ENCODE measurements around the gene TENT4B.
"Not testable (repeated sequence)": the region's sequence is repeated elsewhere in the genome, so short reads cannot be mapped to it uniquely, and the experiment has no call there.

Gene TENT4B

DNA sequence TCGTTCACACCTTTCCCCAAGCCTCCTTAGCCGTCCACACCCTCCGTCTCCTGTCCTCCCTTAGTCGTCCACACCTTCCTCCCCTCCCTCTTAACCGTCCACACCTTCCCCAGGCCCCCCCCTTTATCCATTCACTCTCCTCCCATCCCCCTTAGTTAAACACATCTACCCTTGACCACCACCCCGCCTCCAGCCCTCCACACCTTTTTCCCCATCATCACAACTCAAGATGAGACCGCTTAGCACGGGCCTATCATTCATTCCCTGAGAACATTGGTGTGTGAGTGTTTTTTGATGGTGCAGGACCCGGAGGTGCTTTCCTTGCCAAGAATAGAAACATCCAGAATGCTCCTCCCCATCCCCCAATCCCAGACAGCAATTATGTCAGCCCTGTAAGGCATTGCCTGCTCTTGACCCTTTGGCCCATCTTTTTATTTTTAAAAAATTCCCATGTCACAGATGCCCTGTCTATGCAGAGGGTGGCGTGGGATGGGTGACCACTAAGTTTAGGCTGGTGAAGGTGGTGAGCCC lies 1.4 kb downstream of the TENT4B start:
- no peak for DNase-seq (ENCODE audit: low spot score)

DNA sequence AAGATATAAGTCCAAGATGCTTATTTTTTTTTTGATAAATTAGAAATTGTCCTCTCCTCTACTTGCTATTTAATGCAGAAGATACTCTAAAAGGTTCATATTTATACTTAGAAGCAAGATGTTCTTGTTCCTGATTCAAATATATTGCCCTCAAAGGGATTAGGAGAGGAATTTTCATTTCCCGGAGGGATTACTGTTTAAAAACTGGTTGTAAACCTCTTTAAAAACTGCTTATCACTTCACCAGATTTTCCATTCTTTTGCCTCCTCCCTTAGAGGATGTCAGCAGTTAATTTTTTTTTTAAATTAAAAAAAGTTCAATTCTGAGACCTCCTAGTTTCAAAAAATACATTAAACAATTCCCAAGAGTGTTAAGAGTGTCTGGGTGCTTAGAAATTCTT lies 2.8 kb downstream of the TENT4B start:
- no peak for DNase-seq (ENCODE audit: low spot score)

DNA sequence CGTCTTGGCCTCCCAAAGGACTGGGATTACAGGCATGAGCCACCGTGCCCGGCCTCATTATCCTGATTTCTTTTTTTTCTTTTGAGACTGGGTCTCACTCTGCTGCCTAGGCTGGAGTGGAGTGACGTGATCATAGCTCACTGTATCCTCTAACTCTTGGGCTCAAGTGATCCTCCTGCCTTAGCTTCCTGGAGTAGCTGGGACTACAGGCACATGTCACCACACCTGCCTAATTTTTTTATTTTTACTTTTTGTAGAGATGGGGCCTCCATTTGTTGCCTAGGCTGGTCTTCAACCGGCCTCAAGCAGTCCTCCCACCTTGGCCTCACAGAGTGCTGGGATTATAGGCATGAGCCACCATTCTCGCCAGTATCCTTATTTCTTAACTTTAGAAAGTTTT lies 3.5 kb downstream of the TENT4B start:
- no peak for DNase-seq (ENCODE audit: low spot score)

DNA sequence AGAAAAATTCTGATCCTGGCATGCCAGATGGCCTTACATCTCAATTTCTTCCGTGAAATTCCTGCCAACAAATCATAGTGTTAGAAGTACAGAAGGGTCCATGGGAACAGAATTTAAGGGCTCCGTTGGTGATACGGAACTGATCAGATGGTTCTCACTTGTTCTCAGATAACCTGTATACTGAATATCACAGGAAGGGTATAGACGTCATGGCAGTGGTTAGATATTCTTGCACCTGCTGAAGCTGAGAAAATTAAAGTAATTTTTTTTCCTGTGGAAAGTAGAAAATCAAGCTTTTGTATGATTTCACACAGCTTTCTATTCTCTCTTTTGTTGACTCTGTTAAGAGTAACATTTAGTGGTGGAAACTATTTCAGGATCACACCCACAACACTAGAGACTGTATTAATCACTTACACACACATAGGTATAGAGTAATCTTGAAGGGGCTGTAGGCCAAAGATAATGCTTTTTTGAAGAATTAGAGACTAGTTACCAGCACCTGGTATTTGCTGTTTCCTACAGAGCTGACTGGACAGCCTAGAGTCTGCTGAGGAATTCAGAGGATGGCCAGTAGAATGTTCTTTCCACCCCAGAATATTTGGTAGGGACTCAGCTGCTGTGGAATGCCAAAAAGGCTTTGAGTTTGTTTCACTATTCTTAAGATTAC lies 7.5 kb downstream of the TENT4B start:
- no peak for DNase-seq (ENCODE audit: low spot score)

DNA sequence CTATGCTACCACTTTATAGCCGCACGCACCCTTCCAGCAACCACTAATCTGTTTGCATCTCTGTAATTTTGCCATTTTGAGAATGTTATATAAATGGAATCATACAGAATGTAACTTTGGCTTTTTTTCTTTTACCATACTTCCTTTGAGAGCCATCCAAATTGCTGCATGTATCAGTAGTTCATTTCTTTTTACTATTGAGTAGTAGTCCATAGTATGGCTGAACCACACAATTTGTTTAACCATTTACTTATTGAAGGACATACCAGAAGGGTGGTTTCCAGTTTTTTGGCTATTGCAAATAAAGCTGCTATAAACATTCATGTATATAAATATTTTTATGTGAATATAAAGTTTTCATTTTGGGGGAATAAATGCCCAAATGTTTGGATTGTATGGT lies 8.8 kb downstream of the TENT4B start:
- DNase-seq (ENCODE audit: low spot score), result no peak

DNA sequence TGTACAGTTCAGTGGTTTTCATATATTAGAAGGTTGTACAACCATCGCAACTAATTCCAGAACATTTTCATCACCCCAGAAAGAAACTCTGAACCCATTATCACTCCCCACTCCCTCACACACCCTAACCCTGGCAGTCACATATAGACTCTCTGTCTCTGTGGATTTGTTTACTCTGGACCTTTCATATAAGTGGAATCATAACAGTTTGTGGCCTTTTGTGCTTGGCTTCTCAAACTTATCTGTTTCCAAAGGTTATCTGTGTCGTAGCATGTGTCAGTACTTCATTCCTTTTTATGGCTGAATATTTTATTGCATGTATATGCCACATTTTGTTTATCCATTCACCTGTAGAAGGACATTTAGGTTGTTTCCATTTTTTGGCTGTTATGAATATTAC lies 12.4 kb downstream of the TENT4B start:
- DNase-seq (ENCODE audit: low spot score), result no peak

DNA sequence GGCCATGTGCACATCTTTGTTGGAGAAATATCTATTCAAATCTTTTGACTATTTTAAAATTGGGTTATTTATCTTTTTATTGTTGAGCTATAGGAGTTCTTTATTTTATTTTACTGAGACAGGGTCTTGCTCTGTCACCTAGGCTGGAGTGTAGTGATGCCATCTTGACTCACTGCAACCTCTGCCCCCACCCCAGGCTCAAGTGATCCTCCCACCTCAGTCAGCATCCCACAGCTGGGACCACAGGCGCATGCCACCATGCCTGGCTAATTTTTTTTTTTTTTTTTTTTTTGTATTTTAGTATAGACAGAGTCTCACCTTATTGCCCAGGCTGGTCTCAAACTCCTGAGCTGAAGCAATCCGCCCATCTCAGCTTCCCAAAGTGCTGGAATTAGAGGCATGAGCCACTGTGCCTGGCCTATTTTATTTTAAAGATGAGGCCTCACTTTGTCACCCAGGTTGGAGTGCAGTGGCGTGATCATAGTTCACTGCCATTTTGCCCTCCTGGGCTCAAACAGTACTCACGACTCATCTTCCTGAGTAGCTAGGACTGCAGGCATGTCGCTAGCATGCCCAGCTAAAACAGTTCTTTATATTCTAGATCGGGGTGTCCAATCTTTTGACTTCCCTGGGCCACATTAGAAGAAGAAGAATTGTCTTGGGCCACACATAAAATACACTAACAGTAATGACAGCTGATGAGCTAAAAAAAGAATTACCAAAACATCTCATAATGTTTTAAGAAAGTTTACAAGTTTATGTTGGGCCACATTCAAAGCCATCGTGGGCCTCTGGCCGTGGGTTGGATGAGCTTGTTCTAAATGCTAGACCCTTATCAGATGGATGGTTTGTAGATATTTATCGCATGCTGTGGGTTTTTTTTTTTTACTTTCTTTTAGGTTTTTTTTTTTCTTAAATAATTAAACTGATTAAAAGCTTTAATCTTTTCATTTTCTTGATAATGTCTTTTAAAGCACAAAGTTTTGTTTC lies 13.7 kb downstream of the TENT4B start:
- no peak for DNase-seq (ENCODE audit: low spot score)

DNA sequence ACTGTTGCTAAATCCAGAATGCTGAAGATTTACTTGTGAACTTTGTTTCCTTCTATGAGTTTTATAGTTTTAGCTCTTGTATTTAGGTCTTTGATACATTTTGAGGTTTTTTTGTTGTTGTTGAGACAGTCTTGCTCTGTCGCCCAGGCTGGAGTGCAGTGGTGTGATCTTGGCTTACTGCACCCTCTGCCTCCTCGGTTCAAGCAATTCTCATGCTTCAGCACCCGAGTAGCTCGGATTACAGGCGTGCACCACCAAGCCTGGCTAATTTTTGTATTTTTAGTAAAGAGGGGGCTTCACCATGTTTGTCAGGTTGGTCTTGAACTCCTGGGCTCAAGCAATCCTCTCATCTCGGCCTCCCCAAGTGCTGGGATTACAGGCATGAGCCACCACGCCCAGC lies 14.4 kb downstream of the TENT4B start:
- DNase-seq (ENCODE audit: low spot score), result no peak

DNA sequence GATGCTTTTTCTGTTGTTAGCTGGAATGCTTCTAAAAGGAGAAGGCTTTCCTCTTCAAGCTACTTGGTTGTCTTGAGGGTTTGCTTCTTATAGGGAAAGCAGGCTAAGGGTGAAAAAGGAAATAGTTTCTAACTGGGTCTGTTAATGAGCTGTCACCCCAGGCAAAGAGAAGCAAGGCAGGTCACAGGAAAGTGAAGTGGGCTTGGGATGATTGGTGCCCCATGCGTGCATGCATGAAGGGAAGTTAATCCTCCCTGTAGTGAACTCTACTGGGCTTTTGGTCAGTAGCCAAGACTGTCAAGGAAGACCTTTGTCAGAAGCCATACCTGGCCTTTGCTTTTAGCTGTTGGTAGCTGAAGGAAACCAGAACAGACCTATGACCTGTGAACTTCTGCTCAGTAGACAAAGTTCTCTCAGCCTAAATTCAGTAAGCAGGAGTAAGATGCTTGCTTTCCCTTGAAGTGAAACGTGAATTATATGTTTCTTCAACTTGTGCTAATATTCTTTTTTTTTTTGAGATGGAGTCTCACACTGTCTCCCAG lies 16.5 kb downstream of the TENT4B start:
- DNase-seq (ENCODE audit: low spot score), result no peak

DNA sequence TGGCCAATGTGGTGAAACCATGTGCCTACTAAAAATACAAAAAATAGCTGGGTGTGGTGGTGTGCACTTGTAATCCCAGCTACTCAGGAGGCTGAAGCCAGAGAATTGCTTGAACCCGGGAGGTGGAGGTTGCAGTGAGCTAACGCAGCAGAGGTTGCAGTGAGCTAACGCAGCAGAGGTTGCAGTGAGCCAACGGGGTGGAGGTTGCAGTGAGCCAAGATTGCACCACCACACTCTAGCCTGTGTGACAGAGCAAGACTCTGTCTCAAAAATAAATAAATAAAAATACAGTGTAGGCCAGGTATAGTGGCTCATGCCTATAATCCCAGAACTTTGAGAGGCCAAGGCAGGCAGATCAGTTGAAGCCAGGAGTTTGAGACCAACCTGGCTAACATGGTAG lies 18.7 kb downstream of the TENT4B start:
- DNase-seq (ENCODE audit: low spot score), result not testable (repeated sequence)

DNA sequence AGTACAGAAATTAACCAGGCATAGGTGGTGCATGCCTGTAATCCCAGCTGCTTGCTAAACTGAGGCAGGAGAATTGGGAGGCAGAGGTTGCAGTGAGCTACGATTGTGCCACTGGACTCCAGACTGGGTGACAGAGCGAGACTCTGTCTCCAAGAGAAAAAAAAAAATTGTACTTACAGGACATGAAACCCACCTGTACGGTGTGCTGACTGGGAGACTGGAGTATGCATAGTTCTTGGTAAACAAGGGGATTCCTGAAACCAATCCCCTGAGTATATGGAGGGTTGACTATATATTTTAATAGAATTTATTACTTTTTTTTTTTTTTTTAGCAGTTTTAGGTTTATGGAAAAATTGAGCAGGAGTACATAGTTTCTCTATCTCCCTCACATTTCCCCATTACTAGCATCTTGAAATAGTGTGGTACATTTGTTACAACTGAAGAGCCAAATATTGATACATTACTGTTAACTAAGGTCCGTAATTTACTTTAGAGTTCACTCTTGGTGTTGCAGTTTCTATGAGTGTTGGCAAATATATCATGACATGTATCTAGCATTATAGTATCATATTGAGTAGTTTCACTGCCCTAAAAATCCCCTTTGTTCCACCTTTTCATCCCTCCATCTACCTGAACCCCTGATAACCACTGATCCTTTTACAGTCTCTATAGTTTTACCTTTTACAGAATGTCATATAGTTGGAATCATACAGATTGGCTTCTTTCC lies 19.3 kb downstream of the TENT4B start:
- no peak for DNase-seq (ENCODE audit: low spot score)

DNA sequence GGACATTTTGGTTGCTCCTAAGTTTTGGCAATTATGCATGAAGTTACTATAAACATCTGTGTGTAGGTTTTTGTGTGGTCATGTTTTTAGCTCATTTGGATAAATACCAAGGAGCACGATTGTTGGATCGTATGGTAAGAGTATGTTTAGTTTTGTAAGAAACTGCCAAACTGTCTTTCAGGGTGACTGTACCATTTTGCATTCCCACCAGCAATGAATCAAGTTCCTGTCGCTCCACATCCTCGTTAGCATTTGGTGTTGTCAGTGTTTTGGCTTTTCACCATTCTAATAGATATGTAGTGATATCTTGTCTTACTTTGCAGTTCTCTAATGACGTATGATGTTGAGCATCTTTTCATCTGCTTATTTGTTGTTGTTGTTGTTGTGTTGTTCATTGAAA lies 20.2 kb downstream of the TENT4B start:
- DNase-seq (ENCODE audit: low spot score), result no peak

DNA sequence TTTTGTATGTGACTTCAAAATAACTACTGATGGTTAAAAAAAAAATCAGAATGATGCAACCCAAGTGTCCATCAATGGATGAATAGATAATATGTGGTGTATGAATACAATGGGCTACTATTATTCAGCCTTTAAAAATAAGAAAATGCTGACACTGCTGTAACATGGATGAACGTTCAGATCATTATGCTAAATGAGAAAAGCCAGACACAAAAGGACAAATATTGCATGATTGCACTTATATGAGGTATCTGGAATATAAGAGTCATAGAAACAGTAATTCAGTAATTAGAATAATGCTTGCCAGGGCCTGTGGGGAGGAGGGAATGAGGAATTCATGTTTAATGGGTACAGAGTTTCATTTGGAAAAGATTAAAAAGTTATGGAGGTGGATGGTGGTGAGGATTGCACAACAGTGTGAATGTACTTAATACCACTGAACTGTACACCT lies 25.4 kb downstream of the TENT4B start:
- DNase-seq (ENCODE audit: low spot score), result no peak

DNA sequence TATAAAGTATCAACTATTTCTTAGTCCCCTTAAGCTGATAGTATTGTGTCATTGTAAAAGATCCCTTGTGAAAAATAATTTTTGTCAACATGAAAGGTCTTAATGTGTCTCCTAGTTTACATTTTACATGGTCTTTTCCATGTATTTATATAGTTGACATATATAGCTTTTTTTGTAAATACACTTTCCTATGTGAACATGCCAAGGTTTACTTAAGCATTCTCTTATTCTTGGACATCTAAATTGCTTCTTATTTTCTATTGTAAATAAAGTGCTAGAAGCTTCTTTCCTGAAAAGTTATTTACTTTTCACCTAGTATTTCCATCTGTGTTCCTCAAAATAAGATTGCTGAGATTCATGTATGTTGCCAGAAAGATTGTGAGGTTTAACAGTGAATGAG lies 29.3 kb downstream of the TENT4B start:
- DNase-seq (ENCODE audit: low spot score), result no peak

DNA sequence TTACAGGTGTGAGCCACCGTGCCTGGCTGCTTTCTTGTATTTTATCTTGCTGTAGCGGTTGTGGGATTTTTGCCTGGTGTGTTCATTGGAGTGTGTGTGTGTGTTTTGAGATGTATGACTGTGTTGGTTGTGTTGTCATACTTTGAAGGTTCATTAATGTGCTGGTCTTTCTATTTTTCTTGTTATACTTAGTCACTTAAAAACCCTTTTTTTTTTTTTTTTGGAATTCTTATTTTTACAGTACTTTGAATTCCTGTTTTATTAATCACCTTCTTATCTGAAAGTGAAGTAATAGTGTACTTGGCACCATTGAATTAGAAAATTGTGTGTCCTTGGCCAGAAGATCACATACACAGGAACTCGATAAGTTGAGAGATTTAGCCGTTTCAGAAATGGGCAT lies 30.2 kb downstream of the TENT4B start:
- no peak for DNase-seq (ENCODE audit: low spot score)

DNA sequence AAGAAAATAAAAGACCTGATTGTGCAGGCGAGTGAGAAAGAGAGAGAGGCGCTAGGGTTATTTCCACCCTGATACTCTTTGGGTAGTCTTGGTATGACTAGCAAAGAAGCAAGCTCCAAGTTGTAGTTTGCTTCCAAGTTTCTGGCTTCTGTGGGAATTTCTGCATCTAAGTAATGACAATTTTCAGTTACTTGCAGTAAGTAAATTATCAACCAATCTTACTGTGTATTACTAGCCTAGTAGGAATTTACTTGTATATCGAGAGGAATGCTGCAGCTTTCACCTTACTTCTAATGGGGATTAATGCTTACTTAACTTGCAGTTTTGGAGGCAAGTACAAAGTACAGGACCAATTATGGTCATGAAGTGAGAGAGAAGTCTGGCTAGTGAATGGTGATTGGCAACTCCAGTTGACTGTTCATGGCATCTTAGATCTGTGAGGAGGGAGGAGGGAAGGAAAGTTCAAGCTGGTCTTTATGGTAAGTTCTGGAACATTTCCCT lies 31.9 kb downstream of the TENT4B start:
- DNase-seq (ENCODE audit: low spot score), result no peak

DNA sequence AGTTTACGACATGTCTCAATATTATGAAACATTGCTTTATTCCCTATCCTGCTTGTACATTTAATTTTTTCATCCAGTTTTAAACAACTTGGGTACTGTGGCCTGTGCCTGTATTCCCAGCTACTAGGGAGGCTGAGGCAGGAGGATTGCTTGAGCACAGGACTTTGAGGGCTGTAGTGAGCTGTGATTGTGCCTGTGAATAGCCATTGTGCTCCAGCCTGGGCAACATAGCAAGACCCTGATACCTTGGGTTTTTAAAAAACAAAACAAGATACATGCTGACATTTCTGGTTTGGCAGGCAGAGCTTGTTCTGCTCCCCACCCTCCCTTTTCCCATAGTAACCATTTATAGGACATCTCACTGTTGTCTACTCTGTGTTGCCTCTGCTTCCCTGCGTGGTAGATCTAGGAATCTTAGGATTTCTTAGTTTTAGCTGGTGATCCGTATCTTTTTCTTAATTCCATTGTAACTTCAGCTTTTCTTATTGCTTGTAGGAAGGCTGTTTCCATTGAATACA lies 35.6 kb downstream of the TENT4B start:
- DNase-seq (ENCODE audit: low spot score), result no peak

DNA sequence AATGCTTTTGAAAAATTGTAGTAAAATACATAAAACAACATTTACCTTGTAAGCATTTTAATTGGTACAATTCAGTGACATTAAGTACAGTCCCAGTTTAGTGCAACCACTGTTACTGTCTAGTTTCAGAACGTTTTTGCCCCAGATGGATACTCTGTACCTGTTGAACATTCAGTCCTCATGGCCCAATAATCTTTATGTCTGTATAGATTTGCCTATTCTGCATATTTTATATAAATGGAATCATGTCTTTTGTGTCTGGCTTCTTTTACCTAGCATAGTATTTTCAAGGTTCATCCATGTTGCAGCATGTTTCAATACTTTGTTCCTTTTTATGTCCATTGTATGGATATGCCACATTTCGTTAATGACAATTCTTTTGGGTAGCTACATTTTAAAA lies 37.2 kb downstream of the TENT4B start:
- DNase-seq (ENCODE audit: low spot score), result no peak

DNA sequence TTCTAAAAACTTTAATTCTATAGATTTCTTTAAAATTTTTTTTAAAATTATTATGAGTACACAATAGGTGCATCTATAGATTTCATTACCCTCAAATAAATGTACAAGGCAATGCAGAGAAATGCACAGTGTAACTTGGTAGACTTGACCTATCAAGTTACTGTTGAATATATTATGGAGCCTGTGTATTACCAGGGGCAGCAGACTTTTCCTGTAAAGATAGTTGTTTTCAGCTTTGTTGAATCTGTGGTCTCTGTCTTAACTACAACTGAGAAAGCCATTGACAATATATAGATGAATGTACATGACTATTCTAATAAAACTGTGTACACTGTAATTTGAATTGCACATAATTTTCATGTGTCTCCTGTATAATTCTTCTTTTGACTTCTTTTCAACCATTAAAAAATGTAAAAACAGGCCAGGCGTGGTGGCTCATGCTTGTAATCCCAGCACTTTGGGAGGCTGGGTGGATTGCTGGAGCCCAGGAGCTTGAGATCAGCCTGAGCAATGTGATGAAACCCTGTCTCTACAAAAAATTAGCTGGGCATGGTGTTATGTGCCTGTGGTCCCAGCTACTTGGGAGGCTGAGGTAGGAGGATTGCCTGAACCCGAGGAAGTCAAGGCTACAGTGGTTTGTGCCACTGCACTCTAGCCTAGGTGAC lies 39.4 kb downstream of the TENT4B start:
- DNase-seq (ENCODE audit: low spot score), result no peak

DNA sequence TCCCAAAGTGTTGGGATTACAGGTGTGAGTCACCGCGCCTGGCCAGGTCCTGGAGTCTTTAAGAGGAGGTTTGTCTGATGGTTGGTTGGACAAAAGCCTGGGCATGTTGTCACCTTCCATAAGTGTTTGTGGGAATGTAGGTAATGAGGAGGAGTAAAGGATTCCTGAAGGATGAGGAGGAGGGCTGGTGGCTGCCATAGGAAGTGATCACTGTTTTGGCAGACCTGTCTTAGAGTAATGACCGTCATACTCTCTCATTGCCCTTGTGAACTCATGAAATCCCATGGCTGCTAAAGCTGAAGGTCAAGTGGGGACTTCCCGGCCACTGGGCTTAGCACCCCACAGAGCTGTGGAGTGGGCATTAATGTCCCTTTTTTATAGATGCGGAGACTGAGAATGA lies 40.5 kb downstream of the TENT4B start:
- no peak for DNase-seq (ENCODE audit: low spot score)

DNA sequence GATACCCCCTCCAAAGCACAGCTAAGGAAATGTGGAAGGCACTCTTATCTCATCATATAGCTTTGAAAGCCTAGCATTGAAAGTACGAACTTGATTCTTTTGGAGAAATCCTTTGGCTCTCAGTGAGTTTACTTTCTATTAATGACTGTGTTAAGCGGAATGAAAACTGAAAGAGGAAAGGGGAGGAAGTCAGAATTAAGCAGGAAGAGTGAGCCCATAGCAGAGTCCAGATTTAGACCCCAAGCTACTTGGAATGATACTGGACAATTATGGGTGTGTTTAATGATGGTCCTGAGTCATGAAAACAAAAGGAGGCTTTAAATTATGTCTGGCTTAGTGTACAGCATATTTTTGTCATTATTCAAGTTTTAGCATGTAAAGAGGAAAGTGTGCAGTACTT lies 42.2 kb downstream of the TENT4B start:
- no peak for DNase-seq (ENCODE audit: low spot score)
